Epithelial cell of proximal tubule (primary cell): ENCODE data around the gene MPPED1. TPM values are rescaled to one million over a fixed set of nuclear protein-coding genes. Genes with fewer than 3 reads are reported as not detected.

ENCODE experiments used
- DNase-seq: peaks from one replicate; pipeline ENCODE4 v3.0.0-alpha.2; 2011; ENCODE audit warnings: low read depth
- H3K4me3 ChIP-seq: 2 replicates; pipeline ENCODE4 v1.5.1; 2011; ENCODE audit warnings: low read depth, mild to moderate bottlenecking, low read length
- total RNA-seq: library from RNA; depleted of rRNA; stranded (reverse); fragments of >200 nt; gene quantifications from 2 replicates; pipeline ENCODE4 v1.2.3, GENCODE V29; 2015
- TF ChIP-seq, protein P1 (sequence below): conservative IDR thresholded peaks from 2 replicates; pipeline ENCODE4 v1.5.1; 2012; ENCODE audit warnings: low read depth, mild to moderate bottlenecking, low read length

Gene MPPED1
- total RNA-seq, 1 donor from 2014 or later, result not detected

DNA sequence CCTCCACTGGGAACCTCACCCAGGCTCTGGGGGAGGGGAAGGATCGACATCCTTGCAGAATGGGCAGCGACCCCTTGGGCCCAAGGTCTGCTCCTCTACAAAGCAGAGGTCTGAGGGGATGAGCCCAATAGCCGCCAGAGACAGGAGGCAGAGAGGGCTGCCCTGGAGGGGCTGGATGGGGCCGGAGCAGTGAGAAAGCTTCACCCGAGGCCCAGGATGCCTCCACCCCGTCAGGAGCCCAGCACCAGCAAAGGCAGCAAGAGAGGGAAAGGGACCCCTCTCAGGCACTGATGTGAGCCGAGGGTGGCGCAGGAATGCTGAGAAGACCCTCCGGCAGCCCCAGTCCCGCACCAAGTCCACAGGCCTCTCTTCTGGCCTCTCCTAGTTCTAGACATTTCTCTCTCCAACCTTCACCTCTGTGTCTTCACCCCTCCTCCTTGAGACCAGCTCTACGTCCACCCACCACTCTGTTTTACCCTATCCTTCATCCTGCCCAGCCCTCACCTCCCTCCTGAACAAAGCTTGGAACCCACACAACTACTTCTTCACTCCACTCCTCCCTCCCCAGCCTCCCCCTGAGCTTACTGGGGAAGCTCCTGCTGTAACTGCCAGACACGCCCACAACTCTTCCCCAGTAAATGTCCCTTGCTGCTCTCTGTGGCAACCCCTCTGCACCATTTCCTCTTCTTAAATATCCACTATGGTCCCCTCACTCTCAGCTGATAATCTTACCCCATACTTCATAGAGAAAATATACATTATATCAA, 131.9 kb downstream of the MPPED1 start:
- H3K4me3 ChIP-seq, result no peak overlapping the region
- no peak for DNase-seq
- TF ChIP-seq, protein P1, sequence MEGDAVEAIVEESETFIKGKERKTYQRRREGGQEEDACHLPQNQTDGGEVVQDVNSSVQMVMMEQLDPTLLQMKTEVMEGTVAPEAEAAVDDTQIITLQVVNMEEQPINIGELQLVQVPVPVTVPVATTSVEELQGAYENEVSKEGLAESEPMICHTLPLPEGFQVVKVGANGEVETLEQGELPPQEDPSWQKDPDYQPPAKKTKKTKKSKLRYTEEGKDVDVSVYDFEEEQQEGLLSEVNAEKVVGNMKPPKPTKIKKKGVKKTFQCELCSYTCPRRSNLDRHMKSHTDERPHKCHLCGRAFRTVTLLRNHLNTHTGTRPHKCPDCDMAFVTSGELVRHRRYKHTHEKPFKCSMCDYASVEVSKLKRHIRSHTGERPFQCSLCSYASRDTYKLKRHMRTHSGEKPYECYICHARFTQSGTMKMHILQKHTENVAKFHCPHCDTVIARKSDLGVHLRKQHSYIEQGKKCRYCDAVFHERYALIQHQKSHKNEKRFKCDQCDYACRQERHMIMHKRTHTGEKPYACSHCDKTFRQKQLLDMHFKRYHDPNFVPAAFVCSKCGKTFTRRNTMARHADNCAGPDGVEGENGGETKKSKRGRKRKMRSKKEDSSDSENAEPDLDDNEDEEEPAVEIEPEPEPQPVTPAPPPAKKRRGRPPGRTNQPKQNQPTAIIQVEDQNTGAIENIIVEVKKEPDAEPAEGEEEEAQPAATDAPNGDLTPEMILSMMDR, result no peak

DNA sequence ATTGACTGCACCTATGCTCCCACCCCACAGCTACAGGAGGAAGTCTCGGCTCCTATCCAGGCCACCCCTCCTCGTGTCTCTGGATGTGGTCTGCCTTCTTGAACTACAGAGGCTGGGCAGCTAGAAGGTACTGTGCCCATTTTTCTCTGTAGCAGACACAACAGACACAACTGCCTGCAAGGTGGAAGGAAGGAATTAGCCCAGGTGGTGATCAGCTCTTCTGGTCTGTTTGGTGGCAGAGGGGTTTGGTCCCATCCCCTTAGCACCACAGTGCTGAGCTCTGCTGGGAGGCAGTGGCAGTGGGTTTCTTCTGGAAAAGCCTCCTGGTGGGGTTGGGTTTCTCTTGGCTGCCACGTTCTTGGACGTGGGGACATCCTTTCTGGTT, 132.5 kb downstream of the MPPED1 start:
- DNase-seq, result no peak
- no peak overlapping the region for H3K4me3 ChIP-seq
- TF ChIP-seq, protein P1, result no peak

DNA sequence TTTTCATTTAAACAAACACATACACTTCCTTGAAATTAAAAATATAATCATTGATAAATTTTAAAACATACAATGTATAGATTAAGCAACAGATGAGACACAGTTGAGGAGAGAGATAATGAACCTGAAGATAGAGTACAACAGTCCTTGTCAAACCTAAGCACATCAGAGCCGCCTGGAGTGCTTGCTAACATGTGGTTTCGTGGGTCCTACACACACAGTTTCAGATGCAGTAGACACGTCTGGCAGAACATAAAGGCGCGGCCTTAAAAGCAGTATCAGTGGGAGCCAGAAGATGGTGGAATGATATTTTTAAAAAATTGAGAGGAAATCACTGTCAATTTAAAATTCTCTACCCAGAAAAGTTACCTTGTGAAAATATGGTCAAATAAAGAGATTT, 134.4 kb downstream of the MPPED1 start:
- no peak overlapping the region for H3K4me3 ChIP-seq
- TF ChIP-seq, protein P1, result no peak
- DNase-seq, result no peak

DNA sequence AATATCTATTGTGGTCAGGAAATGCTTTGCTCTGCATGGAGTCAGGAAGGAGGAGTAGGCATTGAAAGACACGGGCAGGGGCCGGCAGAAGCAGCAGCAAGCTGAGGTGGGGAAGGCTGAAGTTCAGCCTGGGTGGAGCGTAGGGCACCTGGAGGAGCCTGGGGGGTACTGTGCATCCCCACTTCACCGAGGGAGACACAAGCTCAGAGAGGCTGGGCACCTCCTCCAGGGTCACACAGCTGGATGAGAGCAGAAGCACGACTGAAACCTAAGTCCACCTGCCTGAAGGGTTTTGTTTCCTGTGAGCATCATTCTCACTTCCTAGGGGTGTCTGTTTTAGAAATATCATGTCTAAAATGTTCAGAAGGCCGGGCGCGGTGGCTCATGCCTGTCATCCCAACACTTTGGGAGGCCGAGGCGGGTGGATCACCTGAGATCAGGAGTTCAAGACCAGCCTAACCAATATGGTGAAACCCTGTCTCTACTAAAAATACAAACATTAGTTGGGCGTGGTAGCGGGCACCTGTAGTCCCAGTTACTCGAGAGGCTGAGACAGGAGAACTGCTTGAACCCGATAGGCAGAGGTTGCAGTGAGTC, 138.3 kb downstream of the MPPED1 start:
- DNase-seq, result no peak
- TF ChIP-seq, protein P1, result no peak
- no peak overlapping the region for H3K4me3 ChIP-seq

DNA sequence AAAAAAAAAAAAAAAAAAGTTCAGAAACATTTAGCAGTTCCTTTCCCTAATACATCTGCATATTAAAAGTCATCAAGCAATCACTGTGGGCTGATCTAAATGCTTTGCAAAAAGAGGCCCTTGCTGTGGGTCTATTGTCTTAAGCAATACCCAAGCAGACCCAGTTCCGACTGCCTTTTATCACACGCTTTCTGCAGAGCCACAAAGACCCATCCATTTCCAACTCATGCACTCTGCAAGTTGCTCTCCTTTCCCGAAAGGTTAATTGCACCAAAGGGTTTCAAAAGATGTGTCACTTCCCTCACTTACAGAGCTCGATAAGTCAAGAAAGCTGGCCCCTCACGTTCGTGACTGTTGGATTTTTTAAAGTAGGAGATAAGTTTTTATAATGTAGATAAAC, 138.9 kb downstream of the MPPED1 start:
- DNase-seq, result no peak
- TF ChIP-seq, protein P1, result no peak
- H3K4me3 ChIP-seq, result no peak overlapping the region

DNA sequence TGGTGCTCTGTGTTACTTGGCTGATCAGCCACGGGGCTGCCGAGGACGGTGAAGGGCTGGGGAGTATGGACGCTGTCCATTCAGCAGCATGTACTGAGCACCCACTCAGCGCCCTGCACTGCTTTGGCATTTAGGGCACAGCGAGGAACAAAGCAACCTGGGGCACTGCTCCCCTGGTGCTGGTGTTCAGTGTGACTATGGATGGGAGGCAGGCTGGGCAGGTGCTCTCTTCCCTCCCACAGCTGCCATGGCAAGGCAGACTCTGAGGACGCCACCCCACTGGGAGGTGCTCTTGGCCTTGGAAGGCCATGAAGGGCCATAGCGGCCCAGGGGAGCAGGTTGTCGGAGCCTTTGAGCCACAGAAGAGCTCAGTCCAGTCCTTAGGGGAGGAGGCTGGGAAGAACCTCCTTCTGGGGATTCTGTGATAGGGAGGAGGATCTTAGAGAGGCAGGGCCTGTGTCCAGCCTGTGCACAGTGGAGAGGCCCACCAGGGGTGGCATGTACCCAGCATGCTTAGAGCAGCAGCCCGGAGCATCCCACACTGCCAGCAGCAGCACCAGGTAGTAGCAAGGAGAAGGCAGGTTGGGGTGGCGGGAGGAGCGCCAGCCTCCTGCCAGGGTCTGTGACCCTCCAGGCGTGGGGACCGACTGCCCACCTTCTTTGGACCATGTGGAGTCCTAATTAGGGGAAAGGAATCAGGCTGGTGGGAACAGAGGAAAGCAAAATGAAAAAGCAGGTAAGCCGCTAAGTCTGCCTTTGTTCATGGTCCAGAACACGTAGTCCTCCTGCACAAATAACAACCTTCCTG, 141.8 kb downstream of the MPPED1 start:
- TF ChIP-seq, protein P1, result no peak
- H3K4me3 ChIP-seq, result no peak overlapping the region
- DNase-seq, result no peak
